COLO668 (cell line): ENCODE data around the gene F9.
"Not testable (repeated sequence)": the region's sequence is repeated elsewhere in the genome, so short reads cannot be mapped to it uniquely, and the experiment has no call there.

Source experiments
- DNase-seq: peaks from one replicate; lab custom pipeline; 2025; ENCODE audit not compliant: unreplicated experiment; lab: John Stamatoyannopoulos, UW

The F9 gene

GRCh38 chrX:139530550-139530949 is at the start of gene F9:
F9 (plus strand) TSS chrX:139530739; CDS start chrX:139530765, 26 bp downstream.
- no peak for DNase-seq

- no peak for DNase-seq
Observed at GRCh38 chrX:139483699-139484098, 46.8 kb upstream of the F9 start.

GRCh38 chrX:139484591-139484990 is 45.9 kb upstream of the F9 start:
- DNase-seq = no peak

- DNase-seq = no peak
Observed at GRCh38 chrX:139495324-139495723, 35.2 kb upstream of the F9 start.

- no peak for DNase-seq
Observed at GRCh38 chrX:139506333-139506732, 24.2 kb upstream of the F9 start.

DNA sequence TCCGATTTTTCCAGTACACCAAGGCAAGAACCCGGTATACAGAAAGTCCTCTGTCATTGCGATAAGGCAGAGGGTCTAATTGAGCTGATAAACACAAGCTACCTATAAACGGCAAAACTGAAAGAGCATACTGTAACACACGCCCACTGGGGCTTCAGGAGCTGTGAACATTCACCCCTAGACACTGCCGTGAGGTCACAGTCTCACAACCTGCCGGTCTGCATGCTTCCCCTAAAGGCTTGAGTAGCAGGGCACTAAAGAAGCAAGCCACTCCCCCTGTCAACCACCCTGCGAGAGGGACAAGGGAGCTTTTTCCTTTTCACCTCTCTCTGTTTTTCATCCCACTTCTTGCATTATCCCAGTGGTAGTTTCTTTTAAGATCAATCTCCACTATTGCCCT is 22.4 kb upstream of the F9 start:
- no peak for DNase-seq

GRCh38 chrX:139518475-139518874 is 12.1 kb upstream of the F9 start:
- DNase-seq = no peak

- not testable (repeated sequence) for DNase-seq
Observed at GRCh38 chrX:139528829-139529228, 1.7 kb upstream of the F9 start.

- no peak for DNase-seq
Observed at GRCh38 chrX:139532834-139533233, 2.3 kb downstream of the F9 start.

- no peak for DNase-seq
Observed at GRCh38 chrX:139533444-139533843, 2.9 kb downstream of the F9 start.

GRCh38 chrX:139538907-139539790 is 8.6 kb downstream of the F9 start:
- DNase-seq = no peak

- DNase-seq = no peak
Observed at GRCh38 chrX:139542652-139543051, 12.1 kb downstream of the F9 start.

GRCh38 chrX:139543920-139544319 is 13.4 kb downstream of the F9 start:
- DNase-seq = no peak

DNA sequence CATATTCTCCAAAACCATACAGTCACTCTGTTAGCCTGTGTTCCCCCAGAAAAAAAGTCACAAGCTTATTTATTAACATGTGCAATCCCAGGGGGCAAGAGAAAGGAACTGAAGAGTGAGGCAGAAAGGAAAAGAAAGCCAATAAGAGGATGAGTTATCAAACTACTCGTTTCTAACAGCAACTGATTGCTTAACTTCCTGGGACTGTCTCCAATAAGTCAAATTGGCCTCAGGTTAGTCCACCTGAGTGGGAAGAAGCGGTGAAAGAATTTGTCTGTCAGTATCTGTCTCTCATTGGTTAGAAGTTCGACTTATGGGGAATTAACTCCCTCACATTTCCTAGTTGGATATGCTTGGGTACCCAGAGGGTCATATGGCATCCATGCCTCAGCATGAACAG is 14.1 kb downstream of the F9 start:
- DNase-seq = no peak

- no peak for DNase-seq
Observed at GRCh38 chrX:139554376-139554775, 23.8 kb downstream of the F9 start.

- no peak for DNase-seq
Observed at GRCh38 chrX:139554991-139555675, 24.6 kb downstream of the F9 start.

GRCh38 chrX:139559383-139560042 is 29.0 kb downstream of the F9 start:
- DNase-seq = peak; percentile 26

DNA sequence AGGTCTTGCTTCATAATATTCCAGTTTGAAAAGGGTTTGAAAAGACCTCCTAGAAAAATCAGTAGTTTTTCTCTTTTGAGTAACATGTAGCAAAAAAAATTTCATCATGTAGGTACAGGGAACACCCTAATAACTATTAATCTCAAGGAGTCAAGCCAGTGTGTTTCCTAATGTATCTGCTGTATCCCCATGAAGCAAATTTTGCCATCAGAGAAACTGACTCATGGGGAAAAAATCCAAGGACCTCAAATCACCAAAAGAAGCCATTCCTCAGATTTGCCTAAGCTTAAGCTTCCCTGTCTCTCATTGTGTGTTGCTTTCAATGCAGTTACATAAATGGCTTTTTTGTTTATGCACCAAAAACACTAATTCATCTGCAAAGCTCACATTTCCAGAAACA is 29.7 kb downstream of the F9 start:
- DNase-seq = no peak

DNA sequence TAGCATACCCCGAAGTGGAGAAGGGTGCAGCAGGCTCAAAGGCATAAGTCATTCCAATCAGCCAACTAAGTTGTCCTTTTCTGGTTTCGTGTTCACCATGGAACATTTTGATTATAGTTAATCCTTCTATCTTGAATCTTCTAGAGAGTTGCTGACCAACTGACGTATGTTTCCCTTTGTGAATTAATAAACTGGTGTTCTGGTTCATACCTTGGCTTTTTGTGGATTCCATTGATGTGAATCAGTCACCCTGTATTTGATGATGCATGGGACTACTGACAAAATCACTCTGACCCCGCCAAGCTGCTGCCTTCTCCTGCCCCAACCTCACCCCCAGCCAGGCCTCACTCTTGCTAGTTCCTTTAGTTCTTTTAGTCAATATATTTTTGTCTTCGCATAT is 32.7 kb downstream of the F9 start:
- DNase-seq = no peak

DNA sequence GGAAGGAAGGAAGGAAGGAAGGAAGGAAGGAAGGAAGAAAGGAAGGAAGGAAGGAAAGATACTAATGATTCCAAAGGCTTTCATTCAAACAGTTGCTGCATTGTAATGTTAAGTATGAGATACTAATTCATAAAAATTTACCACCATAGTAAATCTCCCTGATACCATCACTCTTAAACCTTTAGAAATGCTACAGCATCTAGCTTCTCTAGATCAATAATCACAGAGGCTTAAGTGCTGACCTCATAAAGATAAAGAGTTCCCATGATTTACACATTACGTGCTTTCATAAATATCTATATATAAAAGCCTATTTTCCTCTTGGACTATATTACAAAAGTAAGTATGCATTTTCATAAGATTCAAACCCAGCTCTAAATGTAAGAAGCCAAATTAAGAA is 36.4 kb downstream of the F9 start:
- no peak for DNase-seq

DNA sequence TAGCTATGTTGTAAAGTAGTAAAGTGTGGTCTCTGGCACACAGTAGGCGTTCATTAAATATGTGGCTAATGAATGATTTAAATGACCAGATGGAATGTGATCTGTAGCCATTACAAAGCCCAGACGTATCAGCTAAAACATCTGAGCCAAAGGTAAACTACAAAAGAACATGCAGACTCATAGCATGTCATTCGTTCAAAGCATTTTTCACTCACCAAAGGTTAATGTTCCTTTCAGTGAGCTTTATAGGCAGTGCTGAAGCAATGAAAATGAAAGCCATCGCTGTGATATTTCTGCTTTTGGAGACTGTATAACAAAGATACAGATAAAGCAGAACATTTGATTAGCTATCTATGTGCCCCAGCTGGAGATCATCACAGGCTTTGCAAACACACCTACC is 50.5 kb downstream of the F9 start:
- DNase-seq = no peak

- DNase-seq = no peak
Observed at GRCh38 chrX:139585613-139586012, 55.1 kb downstream of the F9 start.
